Brain microvascular endothelial cell (primary cell): ENCODE results near the gene SLCO1B1.
"Not testable (repeated sequence)": the region's sequence is repeated elsewhere in the genome, so short reads cannot be mapped to it uniquely, and the experiment has no call there.

Experiments
- DNase-seq: peaks from one replicate; pipeline ENCODE4 v3.0.0-alpha.2; 2020
- H3K27ac ChIP-seq: fragments of 250-450 bp; sonication (Bioruptor Pico); 2 replicates; pipeline ENCODE4 v1.5.1; 2020; ENCODE audit warnings: mild to moderate bottlenecking, moderate library complexity
- H3K27me3 ChIP-seq: fragments of 250-450 bp; sonication (Bioruptor Pico); replicated peaks from 2 replicates; pipeline ENCODE4 v1.5.1; 2020; ENCODE audit warnings: mild to moderate bottlenecking
- H3K36me3 ChIP-seq: fragments of 250-450 bp; sonication (Bioruptor Pico); replicated peaks from 2 replicates; pipeline ENCODE4 v1.5.1; 2020; ENCODE audit warnings: mild to moderate bottlenecking
- H3K4me3 ChIP-seq: 2 replicates; pipeline ENCODE4 v1.5.1; 2011; ENCODE audit warnings: low read depth, mild to moderate bottlenecking, control low read depth, low read length, moderate library complexity
- in situ Hi-C: cut with HindIII; loops from 2 replicates; pipeline ENCODE4 v1.10.0; 2017; ENCODE audit warnings: low sequenced_read_pairs, low pct_ligation_motif_present
- TF ChIP-seq, protein P1 (sequence below): IDR thresholded peaks from 2 replicates; pipeline ENCODE4 v1.5.1; 2011; ENCODE audit warnings: low read depth, mild to moderate bottlenecking, moderate library complexity, low read length, control low read depth, inconsistent platforms; ENCODE audit errors: missing control alignments

Gene SLCO1B1

DNA sequence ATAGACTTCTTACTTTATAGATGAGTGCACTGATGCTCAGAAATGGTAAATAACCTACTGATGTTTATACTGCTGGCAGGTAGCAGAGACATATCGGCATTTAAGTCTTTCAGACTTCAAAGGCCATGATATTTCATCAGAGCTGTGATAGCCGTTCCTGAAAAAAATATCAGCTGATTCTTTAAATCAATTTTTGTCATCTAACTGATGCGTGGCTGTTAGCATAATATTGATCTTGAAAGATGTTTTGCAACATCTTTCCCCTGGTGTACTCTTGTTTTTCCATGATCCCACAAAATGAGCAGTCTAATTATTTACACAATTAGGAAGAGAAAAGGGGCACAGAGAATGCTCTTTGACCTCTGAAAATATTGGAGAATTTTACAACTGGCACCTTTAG lies 1.6 kb upstream of the SLCO1B1 start:
- H3K36me3 ChIP-seq: no peaks in the 10 kb centered on the region
- in situ Hi-C loops: no loop called here
- DNase-seq: no peak
- no peak overlapping the region for H3K4me3 ChIP-seq
- TF ChIP-seq, protein P1, sequence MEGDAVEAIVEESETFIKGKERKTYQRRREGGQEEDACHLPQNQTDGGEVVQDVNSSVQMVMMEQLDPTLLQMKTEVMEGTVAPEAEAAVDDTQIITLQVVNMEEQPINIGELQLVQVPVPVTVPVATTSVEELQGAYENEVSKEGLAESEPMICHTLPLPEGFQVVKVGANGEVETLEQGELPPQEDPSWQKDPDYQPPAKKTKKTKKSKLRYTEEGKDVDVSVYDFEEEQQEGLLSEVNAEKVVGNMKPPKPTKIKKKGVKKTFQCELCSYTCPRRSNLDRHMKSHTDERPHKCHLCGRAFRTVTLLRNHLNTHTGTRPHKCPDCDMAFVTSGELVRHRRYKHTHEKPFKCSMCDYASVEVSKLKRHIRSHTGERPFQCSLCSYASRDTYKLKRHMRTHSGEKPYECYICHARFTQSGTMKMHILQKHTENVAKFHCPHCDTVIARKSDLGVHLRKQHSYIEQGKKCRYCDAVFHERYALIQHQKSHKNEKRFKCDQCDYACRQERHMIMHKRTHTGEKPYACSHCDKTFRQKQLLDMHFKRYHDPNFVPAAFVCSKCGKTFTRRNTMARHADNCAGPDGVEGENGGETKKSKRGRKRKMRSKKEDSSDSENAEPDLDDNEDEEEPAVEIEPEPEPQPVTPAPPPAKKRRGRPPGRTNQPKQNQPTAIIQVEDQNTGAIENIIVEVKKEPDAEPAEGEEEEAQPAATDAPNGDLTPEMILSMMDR: no peak
- H3K27me3 ChIP-seq: no peaks in the 10 kb centered on the region
- H3K27ac ChIP-seq: no peak overlapping the region

DNA sequence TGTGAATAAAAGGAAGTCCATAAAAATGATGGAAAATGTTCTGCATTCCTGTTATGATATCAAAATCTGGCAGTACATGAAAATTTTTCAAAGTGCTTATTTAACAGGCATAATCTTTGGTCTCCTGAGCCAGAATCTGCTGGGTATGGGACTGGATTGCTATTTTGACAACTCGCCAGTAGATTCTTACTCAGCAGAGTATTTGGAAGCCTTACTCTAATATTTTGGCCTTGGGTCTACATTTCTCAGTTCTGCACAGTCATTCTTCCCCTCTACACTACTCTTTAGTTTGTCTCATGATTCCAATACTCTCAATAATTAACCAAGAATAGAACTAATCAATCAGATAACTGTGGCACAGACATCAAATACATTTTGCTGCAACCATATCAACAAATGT lies 1.1 kb upstream of the SLCO1B1 start:
- no peaks in the 10 kb centered on the region for H3K27me3 ChIP-seq
- H3K27ac ChIP-seq: no peak overlapping the region
- DNase-seq: peak; percentile 14
- H3K4me3 ChIP-seq: no peak overlapping the region
- H3K36me3 ChIP-seq: no peaks in the 10 kb centered on the region
- TF ChIP-seq, protein P1: no peak
- in situ Hi-C loops: no loop called here

DNA sequence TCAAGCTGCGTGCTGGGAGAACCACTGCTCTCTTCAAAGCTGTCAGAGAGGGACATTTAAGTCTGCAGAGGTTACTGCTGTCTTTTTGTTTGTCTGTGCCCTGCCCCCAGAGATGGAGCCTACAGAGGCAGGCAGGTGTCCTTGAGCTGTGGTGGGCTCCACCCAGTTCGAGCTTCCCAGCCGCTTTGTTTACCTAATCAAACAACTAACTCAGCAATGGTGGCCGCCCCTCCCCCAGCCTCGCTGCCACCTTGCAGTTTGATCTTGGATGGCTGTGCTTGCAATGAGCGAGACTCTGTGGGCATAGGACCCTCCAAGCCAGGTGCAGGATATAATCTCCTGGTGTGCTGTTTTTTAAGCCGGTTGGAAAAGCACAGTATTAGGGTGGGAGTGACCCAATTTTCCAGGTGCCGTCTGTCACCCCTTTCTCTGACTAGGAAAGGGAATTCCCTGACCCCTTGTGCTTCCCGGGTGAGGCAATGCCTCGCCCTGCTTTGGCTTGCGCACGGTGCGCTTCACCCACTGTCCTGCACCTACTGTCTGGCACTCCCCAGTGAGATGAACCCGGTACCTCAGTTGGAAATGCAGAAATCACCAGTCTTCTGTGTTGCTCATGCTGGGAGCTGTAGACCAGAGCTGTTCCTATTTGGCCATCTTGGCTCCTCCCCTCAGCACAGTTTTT lies 6.5 kb downstream of the SLCO1B1 start:
- H3K36me3 ChIP-seq, in situ Hi-C loops, DNase-seq, H3K27ac ChIP-seq, H3K27me3 ChIP-seq, H3K4me3 ChIP-seq: not testable (repeated sequence)

DNA sequence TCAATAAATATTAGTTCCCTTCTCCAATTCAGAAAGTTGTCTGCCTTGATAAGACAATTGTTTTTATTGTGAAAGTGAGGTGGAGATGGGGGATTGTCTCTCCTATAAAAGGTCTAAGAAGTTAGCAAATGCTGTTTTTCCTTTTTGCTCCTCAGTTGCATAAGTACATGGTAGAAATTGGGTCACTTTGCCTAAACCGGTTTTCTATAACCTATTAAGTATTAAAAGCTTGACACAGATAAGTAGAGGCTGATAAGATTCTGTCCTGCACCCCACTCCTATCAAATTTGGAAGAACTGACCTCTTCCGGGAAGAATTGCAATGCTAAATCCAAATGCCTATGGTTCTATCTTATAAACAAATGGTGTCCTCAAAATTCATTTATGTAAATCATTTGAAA lies 7.0 kb downstream of the SLCO1B1 start:
- Histone ChIP-seq H3K36me3 (no peaks in the 10 kb centered on the region), H3K4me3 (no peak overlapping the region), H3K27ac (no peak overlapping the region), H3K27me3 (no peaks in the 10 kb centered on the region)
- TF ChIP-seq, protein P1: no peak
- DNase-seq: no peak
- in situ Hi-C loops: no loop called here

DNA sequence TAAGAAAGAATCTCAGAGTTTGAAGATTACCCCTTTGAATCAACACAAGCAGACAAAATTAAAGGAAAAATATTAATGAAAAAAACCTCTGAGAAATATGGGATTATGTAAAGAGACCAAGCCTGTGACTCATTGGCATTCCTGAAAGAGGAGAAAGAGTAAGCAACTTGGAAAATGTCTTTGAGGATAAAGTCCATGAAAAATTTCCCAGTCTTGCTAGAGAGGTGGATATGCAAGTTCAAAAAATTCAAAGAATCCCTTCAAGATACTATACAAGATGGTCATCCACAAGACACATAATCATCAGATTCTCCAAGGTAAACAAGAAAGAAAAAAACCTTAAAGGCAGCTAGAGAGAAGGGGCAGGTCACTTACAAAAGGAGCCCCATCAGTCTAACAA lies 13.3 kb downstream of the SLCO1B1 start:
- Histone ChIP-seq H3K27ac (no peak overlapping the region), H3K4me3 (no peak overlapping the region), H3K27me3 (no peaks in the 10 kb centered on the region), H3K36me3 (no peaks in the 10 kb centered on the region)
- TF ChIP-seq, protein P1: no peak
- in situ Hi-C loops: no loop called here
- DNase-seq: no peak

DNA sequence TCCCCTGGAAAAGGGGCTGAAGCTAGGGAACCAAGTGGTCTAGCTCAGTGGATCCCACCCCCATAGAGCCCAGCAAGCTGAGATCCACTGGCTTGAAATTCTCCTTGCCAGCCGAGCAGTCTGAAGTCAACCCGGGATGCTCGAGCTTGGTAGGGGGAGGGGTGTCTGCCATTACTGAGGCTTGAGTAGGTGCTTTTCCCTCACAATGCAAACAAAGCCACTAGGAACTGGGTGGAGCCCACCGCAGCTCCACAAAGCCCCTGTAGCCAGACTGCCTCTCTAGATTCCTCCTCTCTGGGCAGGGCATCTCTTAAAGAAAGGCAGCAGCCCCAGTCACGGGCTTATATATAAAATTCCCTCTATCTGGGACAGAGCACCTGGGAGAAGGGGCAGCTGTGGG lies 18.9 kb downstream of the SLCO1B1 start:
- H3K36me3 ChIP-seq, H3K27ac ChIP-seq, H3K27me3 ChIP-seq, H3K4me3 ChIP-seq, DNase-seq, in situ Hi-C loops: not testable (repeated sequence)

DNA sequence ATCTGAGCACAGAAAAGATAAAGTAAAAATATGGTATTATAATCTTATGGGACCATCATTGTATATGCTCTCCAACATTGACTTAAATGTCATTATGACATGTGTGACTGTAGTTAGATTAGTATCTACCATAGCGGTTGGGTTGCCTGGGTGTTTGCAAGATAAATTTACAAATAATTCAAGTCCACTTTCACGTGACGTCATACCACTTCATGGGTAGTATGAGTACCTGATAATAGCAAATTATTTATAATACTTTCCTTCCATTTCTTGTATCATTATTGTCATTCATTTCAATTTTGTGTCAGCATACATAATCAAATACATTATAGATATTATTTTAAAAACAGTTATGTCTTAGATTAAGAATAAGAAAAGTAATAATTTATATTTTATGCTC lies 20.2 kb downstream of the SLCO1B1 start:
- Histone ChIP-seq H3K36me3 (no peaks in the 10 kb centered on the region), H3K27me3 (no peaks in the 10 kb centered on the region), H3K4me3 (no peak overlapping the region), H3K27ac (no peak overlapping the region)
- TF ChIP-seq, protein P1: no peak
- in situ Hi-C loops: no loop called here
- DNase-seq: no peak
